OCI-LY7 (cell line): ENCODE data around the gene ANK3.

ENCODE experiments used
- EZH2phosphoT487 ChIP-seq: fragments of 200-600 bp; sonication (generic); IDR thresholded peaks from 2 replicates; pipeline ENCODE4 v1.6.1; 2018; ENCODE audit warnings: low read depth, borderline replicate concordance, mild to moderate bottlenecking, mixed run types, antibody characterized with exemption, low read length, moderate library complexity, mixed read lengths
- TF ChIP-seq, protein P1 (sequence below): fragments of 200-600 bp; sonication (generic); conservative IDR thresholded peaks from 2 replicates; pipeline ENCODE4 v1.5.1; 2014; ENCODE audit warnings: mild to moderate bottlenecking, antibody characterized with exemption, low read length, moderate library complexity, mixed read lengths

DNA sequence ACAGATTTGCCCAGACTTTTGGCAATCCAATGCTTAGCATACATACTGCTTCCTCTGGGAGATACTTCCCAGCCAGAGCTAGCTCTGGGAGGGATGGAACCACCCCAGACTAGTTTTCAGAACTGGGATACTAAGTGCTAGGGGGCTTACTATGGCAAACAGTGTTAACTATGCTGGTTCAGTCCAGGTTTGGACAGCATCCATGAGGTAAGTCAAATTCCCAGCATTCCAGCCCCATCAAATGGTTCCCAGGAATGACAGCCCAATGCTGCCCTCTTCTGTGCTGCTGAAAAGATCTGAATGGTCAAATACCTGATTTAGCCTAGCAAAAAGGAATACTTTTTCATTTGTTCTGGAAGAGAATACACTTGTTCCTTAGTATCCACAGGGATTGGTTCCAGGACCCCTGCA, 341.6 kb downstream of the ANK3 start:
- TF ChIP-seq, protein P1, sequence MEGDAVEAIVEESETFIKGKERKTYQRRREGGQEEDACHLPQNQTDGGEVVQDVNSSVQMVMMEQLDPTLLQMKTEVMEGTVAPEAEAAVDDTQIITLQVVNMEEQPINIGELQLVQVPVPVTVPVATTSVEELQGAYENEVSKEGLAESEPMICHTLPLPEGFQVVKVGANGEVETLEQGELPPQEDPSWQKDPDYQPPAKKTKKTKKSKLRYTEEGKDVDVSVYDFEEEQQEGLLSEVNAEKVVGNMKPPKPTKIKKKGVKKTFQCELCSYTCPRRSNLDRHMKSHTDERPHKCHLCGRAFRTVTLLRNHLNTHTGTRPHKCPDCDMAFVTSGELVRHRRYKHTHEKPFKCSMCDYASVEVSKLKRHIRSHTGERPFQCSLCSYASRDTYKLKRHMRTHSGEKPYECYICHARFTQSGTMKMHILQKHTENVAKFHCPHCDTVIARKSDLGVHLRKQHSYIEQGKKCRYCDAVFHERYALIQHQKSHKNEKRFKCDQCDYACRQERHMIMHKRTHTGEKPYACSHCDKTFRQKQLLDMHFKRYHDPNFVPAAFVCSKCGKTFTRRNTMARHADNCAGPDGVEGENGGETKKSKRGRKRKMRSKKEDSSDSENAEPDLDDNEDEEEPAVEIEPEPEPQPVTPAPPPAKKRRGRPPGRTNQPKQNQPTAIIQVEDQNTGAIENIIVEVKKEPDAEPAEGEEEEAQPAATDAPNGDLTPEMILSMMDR: 0 out of 2 replicates have a peak, but pooled peaks have one; percentile 32
- no peak for TF ChIP-seq EZH2phosphoT487
